CD4-positive, alpha-beta T cell treated with Interleukin-2 at 100 ng/mL for 4 hours (primary cell): ENCODE data around the gene SLC25A1.

ENCODE experiments used
- DNase-seq: peaks from one replicate; pipeline ENCODE4 v3.0.0-alpha.2; 2020; ENCODE audit warnings: low spot score

The SLC25A1 gene

GRCh38 chr22:19178657-19179496, at the start of gene SLC25A1:
TSS of gene SLC25A1 (minus strand) at chr22:19178736. CDS start at chr22:19178673, 63 bp downstream.
- DNase-seq = peak; percentile 85

- DNase-seq = no peak
Observed at GRCh38 chr22:19228179-19228578, 49.6 kb upstream of the SLC25A1 start.

- no peak for DNase-seq
Observed at GRCh38 chr22:19226428-19226827, 47.9 kb upstream of the SLC25A1 start.

DNA sequence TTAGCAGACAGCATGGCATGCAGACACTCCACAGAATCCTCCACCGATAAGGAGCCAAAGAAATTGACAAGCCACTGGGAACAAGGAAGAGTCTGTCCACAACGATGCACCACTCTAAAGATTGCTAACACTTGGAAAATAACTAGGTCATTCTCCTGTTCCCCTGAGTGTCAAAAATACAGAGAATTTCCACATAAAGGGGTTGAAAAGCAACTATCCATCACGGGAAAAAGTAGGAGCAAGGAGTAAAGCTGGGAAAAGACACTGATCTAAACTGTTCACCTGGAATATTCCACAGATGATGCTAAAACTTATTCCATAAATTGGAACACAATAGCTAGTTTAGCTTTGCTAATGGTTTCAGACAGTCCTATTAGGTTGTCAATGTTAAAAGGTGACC, 47.0 kb upstream of the SLC25A1 start:
- DNase-seq = no peak

DNA sequence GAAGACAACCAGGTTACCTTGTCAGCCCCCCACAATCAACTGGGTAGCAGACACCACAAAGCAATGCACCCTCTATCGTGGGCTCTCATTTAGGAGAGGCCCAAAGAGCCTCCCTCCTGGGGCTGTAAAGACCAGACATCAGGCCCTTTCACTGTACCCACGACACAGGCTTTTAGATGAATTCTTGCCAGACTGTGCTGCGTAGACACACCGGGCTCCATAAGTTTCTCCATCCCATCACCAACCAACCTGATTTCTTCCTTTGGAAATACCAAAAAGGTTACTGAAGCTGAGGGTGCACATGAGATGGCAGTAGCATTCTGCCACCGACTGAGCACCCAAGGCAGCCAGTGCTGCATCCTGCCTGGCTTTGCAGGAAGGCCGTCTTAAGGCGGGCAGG, 46.4 kb upstream of the SLC25A1 start:
- no peak for DNase-seq

DNA sequence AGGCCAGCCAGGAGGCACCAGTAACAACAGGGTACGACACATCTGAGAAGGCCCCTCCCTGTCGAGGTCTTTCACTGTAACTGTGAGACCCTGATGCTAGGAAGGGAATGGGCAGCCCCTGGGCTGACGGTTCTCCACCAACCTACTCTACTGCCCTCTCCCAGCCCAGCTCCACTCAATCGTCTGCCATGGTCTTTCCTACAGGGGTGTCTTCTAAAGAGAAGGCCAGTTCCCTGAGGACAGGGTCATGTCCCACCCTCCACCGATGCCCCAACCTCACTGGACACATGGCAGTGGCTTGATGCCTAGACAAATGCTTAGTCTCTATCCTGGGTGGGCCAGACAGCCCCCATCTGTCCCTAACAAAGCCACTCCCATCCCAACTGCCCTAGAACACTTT, 46.0 kb upstream of the SLC25A1 start:
- DNase-seq = no peak

DNA sequence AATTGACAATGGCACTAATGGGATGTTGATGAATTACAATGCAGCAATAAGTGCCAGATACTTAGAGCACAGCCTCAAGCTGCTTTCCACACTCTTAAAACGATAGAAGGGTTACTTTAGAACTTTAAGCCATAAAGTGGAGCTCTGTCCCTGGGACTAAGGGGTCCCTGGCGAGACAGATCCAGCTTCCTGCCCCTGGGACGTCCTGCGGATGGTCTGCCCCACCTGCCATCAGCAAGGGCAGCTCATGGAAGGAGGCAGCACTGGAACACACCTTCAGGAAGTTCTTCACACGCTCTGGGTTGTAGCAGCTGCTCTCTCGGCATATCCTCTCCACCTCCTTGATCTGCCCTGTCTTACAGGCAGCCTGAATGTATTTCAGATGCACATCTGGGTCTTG, 45.1 kb upstream of the SLC25A1 start:
- DNase-seq = no peak

DNA sequence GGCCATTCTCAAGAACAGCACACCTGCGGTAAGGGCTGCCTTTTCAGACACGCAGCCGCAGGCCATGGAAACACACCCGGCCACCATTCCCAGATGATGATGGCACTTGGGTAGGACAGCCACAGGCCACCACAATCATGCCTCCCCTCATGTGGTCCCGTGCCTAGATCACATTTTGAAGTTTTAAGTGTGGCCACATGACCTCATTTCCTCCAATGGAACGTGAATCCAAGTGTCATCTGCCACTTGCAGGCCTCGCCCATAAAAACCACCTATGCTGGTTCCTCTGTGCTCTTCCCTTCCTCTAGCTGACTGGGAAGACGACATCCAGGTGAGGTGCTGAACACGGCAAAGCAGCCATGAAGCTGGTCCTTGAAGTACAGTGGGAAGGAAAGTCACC, 44.6 kb upstream of the SLC25A1 start:
- no peak for DNase-seq

- DNase-seq = no peak
Observed at GRCh38 chr22:19222242-19223005, 43.9 kb upstream of the SLC25A1 start.

- DNase-seq = no peak
Observed at GRCh38 chr22:19220867-19221266, 42.3 kb upstream of the SLC25A1 start.

- no peak for DNase-seq
Observed at GRCh38 chr22:19218541-19219233, 40.2 kb upstream of the SLC25A1 start.

DNA sequence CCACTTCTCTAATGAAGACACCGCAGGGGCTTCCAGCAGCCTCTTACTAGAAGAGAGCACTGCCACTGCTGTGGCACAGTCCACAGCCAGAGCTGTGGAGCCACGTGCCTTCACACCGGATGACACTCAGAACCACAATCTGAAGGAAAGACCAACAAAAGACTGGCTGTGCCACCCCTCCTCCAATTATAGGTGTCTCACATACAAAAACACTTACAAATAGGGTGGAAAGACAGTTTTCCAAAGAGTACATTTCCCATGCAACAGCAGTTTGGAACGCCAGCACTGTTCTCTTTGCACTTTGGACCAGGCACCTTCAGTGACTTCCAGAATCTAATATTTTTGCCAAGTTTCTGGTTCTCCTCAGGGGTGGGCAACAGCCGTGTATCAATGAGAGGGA, 38.0 kb upstream of the SLC25A1 start:
- DNase-seq = no peak

GRCh38 chr22:19215360-19215759, 36.8 kb upstream of the SLC25A1 start:
- DNase-seq = no peak

DNA sequence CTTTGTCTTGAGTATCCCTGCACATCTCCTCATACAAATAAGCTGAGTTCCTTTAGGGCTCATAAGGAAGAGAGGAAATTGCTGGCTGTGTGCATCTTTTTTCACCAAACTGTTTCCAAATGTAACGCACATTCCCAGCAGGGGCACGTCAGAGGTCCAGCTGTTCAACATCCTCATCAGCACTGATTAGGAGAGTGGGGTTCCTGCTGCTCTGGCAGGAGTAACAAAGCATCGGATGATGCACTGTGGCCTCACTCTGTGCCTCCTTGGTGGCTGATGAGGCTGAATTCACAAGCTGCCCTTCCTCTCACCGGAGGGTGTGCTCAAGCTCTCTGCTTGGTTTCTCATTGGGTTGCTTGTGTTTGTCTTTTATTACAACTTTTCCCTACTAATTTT, 35.5 kb upstream of the SLC25A1 start:
- DNase-seq = no peak

GRCh38 chr22:19213442-19214077, 35.0 kb upstream of the SLC25A1 start:
- DNase-seq = no peak

GRCh38 chr22:19213001-19213400, 34.5 kb upstream of the SLC25A1 start:
- DNase-seq = no peak

DNA sequence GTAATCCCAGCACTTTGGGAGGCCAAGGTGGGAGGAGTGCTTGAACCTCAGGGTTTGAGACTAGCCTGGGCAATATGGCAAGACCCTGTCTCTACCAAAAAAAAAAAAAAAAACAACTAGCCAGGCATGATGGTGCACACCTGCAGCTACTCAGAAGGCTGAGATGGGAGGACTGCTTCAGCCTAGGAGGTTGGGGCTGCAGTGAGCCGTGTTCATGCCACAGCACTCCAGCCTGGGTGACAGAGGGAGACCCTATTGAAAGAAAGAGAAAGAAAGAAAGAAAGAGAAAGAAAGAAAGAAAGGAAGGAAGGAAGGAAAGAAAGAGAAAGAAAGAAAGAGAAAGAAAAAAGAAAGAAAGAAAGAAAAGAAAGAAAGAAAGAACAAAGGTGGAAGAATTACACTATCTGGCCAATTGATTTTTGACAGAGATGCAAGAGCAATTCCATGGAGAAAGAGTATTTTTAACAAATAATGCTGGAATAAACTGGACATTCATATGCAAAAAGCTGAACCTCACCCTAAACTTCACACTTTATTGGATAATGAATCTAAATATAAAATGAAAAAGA, 33.9 kb upstream of the SLC25A1 start:
- DNase-seq = no peak

DNA sequence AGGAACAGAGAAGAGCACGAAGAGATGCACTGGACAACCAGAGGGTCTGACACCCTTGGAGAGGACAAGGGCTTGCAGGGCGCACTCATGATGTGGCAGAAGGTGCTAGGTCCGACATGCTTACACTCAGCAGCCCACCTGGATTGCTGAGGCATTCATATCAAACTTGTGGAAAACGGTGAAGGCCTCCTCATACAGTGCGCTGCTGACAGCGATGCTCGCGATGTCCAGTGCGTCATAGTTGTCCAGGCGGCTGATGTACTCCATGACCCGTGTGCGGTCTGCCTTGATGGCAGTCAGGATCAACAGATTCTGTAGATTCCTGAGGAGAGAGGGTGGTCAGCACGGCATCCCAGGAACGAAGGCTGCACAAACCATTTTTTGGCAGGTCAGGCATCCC, 31.7 kb upstream of the SLC25A1 start:
- DNase-seq = no peak

DNA sequence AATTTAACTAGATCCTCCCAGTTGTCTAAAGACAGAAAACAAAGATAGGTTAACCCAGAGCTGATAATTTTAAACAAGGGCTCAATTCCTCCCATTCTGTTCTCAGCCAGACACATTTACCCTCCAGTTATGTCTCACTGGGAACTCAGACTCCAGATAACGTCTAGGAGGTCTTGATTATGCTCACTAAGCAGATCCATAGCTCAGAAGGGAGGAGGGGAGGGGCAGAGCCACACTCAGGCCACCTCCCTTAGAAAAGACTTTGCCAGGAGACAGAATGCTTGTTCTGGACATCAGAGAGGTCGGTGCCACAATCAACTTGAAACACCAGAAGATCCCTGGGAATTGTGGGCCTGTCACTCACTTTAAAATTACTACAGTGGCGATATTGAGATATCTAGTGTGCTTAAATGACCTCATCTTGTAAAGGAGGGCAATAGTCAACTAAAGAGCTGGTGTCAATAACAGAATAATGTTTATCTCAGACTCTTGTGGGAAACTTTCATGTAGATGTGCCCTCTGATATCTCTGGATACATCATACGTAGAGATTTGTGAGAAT, 29.8 kb upstream of the SLC25A1 start:
- DNase-seq = no peak

GRCh38 chr22:19207884-19208283, 29.3 kb upstream of the SLC25A1 start:
- no peak for DNase-seq

DNA sequence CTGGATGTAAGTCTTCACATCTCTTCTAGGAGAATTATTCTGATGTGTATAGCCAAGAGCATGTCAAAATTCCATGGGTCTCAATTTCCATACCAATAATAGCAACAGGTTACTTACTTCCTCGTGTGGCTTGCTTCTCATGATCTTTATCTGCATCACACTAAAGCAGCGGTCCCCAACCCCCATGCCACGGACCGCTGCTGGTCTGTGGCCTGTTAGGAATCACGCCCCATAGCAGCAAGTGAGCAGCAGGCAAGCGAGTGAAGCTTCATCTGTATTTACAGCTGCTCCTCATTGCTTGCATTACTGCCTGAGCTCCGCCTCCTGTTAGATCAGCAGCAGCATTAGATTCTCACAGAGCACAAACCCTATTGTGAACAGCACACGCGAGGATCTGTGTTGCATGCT, 28.9 kb upstream of the SLC25A1 start:
- DNase-seq = no peak

DNA sequence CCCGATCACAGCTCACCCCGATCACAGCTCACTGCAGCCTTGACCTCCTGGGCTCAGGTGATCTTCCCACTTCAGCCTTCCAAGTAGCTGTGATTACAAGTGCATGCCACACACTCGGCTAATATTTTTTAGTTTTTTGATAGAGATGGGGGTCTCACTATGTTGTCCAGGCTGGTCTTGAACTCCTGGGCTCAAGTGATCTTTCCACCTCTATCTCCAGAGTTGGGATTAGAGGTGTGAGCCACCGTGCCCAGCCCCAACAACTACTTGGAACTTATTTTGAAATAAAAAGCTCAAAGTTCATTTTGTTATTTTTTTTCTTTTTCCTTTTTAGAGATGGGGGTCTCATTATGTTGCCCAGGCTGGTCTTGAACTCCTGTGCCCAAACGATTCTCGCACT, 27.8 kb upstream of the SLC25A1 start:
- no peak for DNase-seq
